HG03469 (cell line): ENCODE results near the gene DDX39B.
"Not testable (repeated sequence)": the region's sequence is repeated elsewhere in the genome, so short reads cannot be mapped to it uniquely, and the experiment has no call there.

ENCODE experiments used
- ATAC-seq: cut with Tn5 transposase; IDR thresholded peaks from one replicate; pipeline ENCODE4 v1.9.1; 2021; ENCODE audit warnings: mild to moderate bottlenecking, moderate library complexity, moderate number of reproducible peaks; ENCODE audit not compliant: unreplicated experiment

The DDX39B gene

GRCh38 chr6:31575952-31576685 is 34.3 kb upstream of the DDX39B start:
- ATAC-seq = no peak

- ATAC-seq = no peak
These were observed 33.6 kb upstream of the DDX39B start, which contains the start of gene TNF for GRCh38 chr6:31575335-31575901. Gene TNF (plus strand): TSS chr6:31575565. CDS start chr6:31575742, 177 bp downstream.

- ATAC-seq = no peak
These were observed 32.6 kb upstream of the DDX39B start for GRCh38 chr6:31574106-31575061.

GRCh38 chr6:31573239-31574105 is 31.7 kb upstream of the DDX39B start:
- no peak for ATAC-seq

- ATAC-seq = no peak
These were observed 30.5 kb upstream of the DDX39B start, which contains the start of gene LTA for GRCh38 chr6:31572041-31572911. Gene LTA (plus strand): TSS chr6:31572289. CDS start chr6:31572743, 454 bp downstream.

GRCh38 chr6:31569861-31570536 is 28.2 kb upstream of the DDX39B start:
- no peak for ATAC-seq

- peak; percentile 53 for ATAC-seq
These were observed 26.7 kb upstream of the DDX39B start for GRCh38 chr6:31568537-31568961.

GRCh38 chr6:31567531-31568370 is 25.9 kb upstream of the DDX39B start:
- ATAC-seq = no peak

GRCh38 chr6:31560697-31561058 is 18.9 kb upstream of the DDX39B start:
- no peak for ATAC-seq

- peak; percentile 36 for ATAC-seq
These were observed 18.3 kb upstream of the DDX39B start for GRCh38 chr6:31559958-31560696.

GRCh38 chr6:31559606-31559957 is 17.8 kb upstream of the DDX39B start:
- ATAC-seq = no peak

GRCh38 chr6:31558631-31559500 is 17.1 kb upstream of the DDX39B start:
- ATAC-seq = no peak

- ATAC-seq = no peak
These were observed 16.5 kb upstream of the DDX39B start for GRCh38 chr6:31558318-31558625.

GRCh38 chr6:31557443-31558317 is 15.9 kb upstream of the DDX39B start:
- no peak for ATAC-seq

- no peak for ATAC-seq
These were observed 14.5 kb upstream of the DDX39B start for GRCh38 chr6:31556307-31556706.

- not testable (repeated sequence) for ATAC-seq
These were observed 9.6 kb upstream of the DDX39B start for GRCh38 chr6:31551371-31551770.
